GM12872 (cell line): ENCODE data around the gene POM121L12.

Source experiments
- CTCF ChIP-seq: IDR thresholded peaks from 3 replicates; pipeline ENCODE4 v1.5.1; 2011; ENCODE audit warnings: low read depth, mild to moderate bottlenecking, low read length, moderate library complexity; ENCODE audit not compliant: insufficient read depth

Gene POM121L12

GRCh38 chr7:53013925-53014324 lies 21.5 kb upstream of the POM121L12 start:
- no peak for TF ChIP-seq CTCF

DNA sequence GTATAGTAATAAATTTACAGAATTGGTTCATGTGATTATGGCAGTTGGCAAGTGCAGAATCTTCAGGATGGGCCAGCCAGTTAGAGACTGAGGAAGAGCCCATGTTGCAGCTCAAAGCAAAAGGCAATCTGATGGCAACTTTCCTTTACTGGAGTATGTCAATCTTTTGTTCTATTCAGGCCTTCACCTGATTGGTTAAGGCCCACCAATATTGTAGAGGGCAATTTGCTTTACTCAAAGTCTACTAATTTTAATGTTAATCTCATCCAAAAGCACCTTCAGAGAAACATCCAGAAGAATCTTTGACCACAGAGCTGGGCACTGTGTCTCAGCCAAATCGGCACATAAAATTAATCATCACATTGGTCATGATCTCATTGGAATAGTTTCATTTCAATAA lies 20.0 kb upstream of the POM121L12 start:
- no peak for TF ChIP-seq CTCF

- no peak for TF ChIP-seq CTCF
Measured at GRCh38 chr7:53022893-53023292, 12.5 kb upstream of the POM121L12 start.

GRCh38 chr7:53048638-53049037 lies 13.2 kb downstream of the POM121L12 start:
- no peak for TF ChIP-seq CTCF

GRCh38 chr7:53050433-53050832 lies 15.0 kb downstream of the POM121L12 start:
- TF ChIP-seq CTCF: no peak

DNA sequence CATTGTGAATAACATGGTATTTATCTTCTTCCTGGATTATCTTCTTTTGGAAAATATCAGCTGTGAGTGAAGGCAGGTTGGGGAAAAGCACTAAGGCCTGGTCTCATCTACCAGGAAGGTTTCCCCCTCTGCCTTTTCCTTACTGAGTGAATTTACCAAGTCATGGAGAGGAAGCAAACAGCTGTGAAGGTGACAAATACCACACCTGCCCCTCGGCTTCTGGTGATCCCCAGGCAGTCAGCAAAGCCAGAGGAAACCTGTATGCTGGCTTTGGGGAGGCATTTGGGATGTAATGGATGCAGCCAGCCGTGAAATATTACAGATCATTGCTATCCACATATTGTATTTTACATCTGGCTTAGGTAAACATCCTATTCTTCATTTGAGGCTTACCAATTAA lies 24.2 kb downstream of the POM121L12 start:
- no peak for TF ChIP-seq CTCF

- TF ChIP-seq CTCF: no peak
Measured at GRCh38 chr7:53060066-53060465, 24.6 kb downstream of the POM121L12 start.

GRCh38 chr7:53062796-53063195 lies 27.4 kb downstream of the POM121L12 start:
- TF ChIP-seq CTCF: no peak
